Hepatocyte (in vitro differentiated cells): ENCODE measurements around the gene PLCD1. TPM values are rescaled to one million over a fixed set of nuclear protein-coding genes. Genes with fewer than 3 reads are reported as not detected.
"Not testable (repeated sequence)": the region's sequence is repeated elsewhere in the genome, so short reads cannot be mapped to it uniquely, and the experiment has no call there.

Source experiments
- DNase-seq: peaks from one replicate; pipeline ENCODE4 v3.0.0-alpha.2; 2016; ENCODE audit warnings: low spot score
- H2AFZ ChIP-seq: fragments of 200-600 bp; sonication (generic); 2 replicates; pipeline ENCODE4 v1.6.0; 2016; ENCODE audit warnings: antibody characterized with exemption, mild to moderate bottlenecking
- H3K27ac ChIP-seq: fragments of 200-600 bp; sonication (generic); 2 replicates; pipeline ENCODE4 v1.5.1; 2016; ENCODE audit warnings: mild to moderate bottlenecking
- H3K27me3 ChIP-seq: fragments of 200-600 bp; sonication (generic); 2 replicates; pipeline ENCODE4 v1.6.1; 2016
- H3K36me3 ChIP-seq: fragments of 200-600 bp; sonication (generic); replicated peaks from 2 replicates; pipeline ENCODE4 v1.5.1; 2016; ENCODE audit warnings: low read depth; ENCODE audit not compliant: insufficient read depth
- H3K4me1 ChIP-seq: fragments of 200-600 bp; sonication (generic); 2 replicates; pipeline ENCODE4 v1.5.1; 2016; ENCODE audit warnings: mild to moderate bottlenecking, moderate library complexity; ENCODE audit not compliant: insufficient read depth
- H3K4me2 ChIP-seq: fragments of 200-600 bp; sonication (generic); 2 replicates; pipeline ENCODE4 v1.6.0; 2016
- H3K4me3 ChIP-seq: fragments of 200-600 bp; sonication (generic); 2 replicates; pipeline ENCODE4 v1.5.1; 2016; ENCODE audit warnings: mild to moderate bottlenecking
- H3K79me2 ChIP-seq: fragments of 200-600 bp; sonication (generic); 2 replicates; pipeline ENCODE4 v1.6.0; 2017; ENCODE audit warnings: mild to moderate bottlenecking
- H3K9me2 ChIP-seq: fragments of 200-600 bp; sonication (generic); replicated peaks from 2 replicates; pipeline ENCODE4 v1.6.0; 2017; ENCODE audit warnings: mild to moderate bottlenecking; ENCODE audit not compliant: insufficient read depth
- H3K9me3 ChIP-seq: fragments of 200-600 bp; sonication (generic); 2 replicates; pipeline ENCODE4 v1.5.1; 2016; ENCODE audit warnings: low read depth, mild to moderate bottlenecking
- H4K20me1 ChIP-seq: fragments of 200-600 bp; sonication (generic); 2 replicates; pipeline ENCODE4 v1.6.0; 2016; ENCODE audit warnings: mild to moderate bottlenecking; ENCODE audit not compliant: insufficient read depth, poor library complexity, severe bottlenecking
- EZH2 ChIP-seq: fragments of 200-600 bp; sonication (generic); IDR thresholded peaks from 2 replicates; pipeline ENCODE4 v1.6.1; 2016; ENCODE audit warnings: antibody characterized with exemption, mild to moderate bottlenecking, borderline replicate concordance
- EZH2phosphoT487 ChIP-seq: fragments of 200-600 bp; sonication (generic); IDR thresholded peaks from one replicate; pipeline ENCODE4 v1.6.1; 2018; ENCODE audit warnings: antibody characterized with exemption, mild to moderate bottlenecking, low read depth, moderate library complexity; ENCODE audit not compliant: unreplicated experiment, severe bottlenecking
- WGBS: methylation state at CpG from one replicate; pipeline ENCODE4 v1.1.6; 2016; ENCODE audit warnings: low lambda C conversion rate; ENCODE audit errors: missing lambda C conversion rate; 5-methylcytosine and 5-hydroxymethylcytosine counted together
- polyA plus RNA-seq: library from polyadenylated mRNA; unstranded; fragments of >200 nt; fragmentation: Nextera tagmentation; extraction: Ambion mirVana; gene quantifications from 2 replicates; pipeline ENCODE4 v1.2.1, GENCODE V29; 2016
- total RNA-seq: library from RNA; depleted of rRNA; stranded (reverse); fragments of >200 nt; gene quantifications from 2 replicates; pipeline ENCODE4 v1.2.3, GENCODE V29; 2014
- TF ChIP-seq, protein P1 (sequence below): fragments of 200-600 bp; sonication (generic); IDR thresholded peaks from 2 replicates; pipeline ENCODE4 v1.5.1; 2016; ENCODE audit warnings: antibody characterized with exemption, mild to moderate bottlenecking; ENCODE audit not compliant: poor library complexity

The PLCD1 gene
- total and polyA plus RNA-seq, 2 experiments from 2014 or later, result 21.7 to 22.6 TPM

DNA sequence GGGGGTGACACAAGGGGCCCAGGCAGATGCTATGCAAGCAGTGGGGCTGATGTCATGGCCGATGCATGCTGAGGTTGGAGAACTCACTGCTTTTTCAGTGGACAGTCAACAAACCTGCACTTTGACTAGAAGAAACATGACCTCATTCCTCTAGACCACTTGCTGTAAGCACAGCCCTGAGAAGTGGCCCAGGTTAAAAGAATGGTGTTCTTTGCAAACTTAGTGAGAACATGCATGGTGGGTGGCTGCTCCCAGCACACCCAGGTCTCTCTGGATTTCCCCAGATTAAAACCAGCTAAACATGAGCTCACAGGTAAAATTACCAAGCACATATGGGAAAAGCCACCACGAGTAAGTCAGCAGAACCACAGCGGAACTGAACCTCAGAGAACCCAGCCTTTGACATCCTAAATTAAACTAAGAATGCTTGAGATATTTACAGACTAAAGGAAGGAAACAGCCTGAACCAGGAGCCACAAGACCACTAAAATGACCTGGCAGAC is 25.1 kb upstream of the PLCD1 start:
- Histone ChIP-seq H3K36me3 (no peaks in the 10 kb centered on the region), H3K27ac (peak overlapping the region; percentile 59), H3K4me2 (no peak overlapping the region), H3K9me3 (no peaks in the 10 kb centered on the region), H3K4me3 (no peak overlapping the region), H3K4me1 (peaks cover 5% of the 10 kb centered on the region), H2AFZ (no peak overlapping the region), H3K9me2 (no peaks in the 10 kb centered on the region), H4K20me1 (no peaks in the 10 kb centered on the region), H3K27me3 (no peaks in the 10 kb centered on the region), H3K79me2 (no peaks in the 10 kb centered on the region)
- peak; percentile 63 for DNase-seq
- 74% methylated on average over 3 of the region's 3 CpGs for WGBS
- TF ChIP-seq, protein P1, sequence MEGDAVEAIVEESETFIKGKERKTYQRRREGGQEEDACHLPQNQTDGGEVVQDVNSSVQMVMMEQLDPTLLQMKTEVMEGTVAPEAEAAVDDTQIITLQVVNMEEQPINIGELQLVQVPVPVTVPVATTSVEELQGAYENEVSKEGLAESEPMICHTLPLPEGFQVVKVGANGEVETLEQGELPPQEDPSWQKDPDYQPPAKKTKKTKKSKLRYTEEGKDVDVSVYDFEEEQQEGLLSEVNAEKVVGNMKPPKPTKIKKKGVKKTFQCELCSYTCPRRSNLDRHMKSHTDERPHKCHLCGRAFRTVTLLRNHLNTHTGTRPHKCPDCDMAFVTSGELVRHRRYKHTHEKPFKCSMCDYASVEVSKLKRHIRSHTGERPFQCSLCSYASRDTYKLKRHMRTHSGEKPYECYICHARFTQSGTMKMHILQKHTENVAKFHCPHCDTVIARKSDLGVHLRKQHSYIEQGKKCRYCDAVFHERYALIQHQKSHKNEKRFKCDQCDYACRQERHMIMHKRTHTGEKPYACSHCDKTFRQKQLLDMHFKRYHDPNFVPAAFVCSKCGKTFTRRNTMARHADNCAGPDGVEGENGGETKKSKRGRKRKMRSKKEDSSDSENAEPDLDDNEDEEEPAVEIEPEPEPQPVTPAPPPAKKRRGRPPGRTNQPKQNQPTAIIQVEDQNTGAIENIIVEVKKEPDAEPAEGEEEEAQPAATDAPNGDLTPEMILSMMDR, result no peak
- TF ChIP-seq EZH2 (no peak), EZH2phosphoT487 (no peak)

DNA sequence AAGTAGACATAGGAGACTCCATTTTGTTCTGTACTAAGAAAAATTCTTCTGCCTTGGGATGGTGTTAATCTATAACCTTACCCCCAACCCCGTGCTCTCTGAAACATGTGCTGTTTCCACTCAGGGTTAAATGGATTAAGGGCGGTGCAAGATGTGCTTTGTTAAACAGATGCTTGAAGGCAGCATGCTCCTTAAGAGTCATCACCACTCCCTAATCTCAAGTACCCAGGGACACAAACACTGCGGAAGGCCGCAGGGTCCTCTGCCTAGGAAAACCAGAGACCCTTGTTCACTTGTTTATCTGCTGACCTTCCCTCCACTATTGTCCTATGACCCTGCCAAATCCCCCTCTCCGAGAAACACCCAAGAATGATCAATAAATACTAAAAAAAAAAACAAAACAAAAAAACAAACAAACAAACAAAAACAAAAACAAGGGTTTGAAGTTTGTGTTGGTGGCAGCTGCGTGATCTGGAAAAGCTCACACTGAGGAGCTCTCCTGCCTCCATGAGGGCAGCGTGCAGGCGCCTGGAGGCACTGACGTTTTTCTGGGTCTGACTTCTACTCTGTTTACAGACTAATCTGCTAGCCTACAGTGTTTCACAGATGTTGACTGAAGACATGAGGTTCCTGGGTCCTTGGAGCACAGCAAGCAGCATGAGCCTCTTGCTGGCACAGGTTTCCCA is 24.5 kb upstream of the PLCD1 start:
- not testable (repeated sequence) for H3K27ac ChIP-seq, H3K27me3 ChIP-seq, H3K9me2 ChIP-seq, H3K9me3 ChIP-seq, H3K79me2 ChIP-seq, H2AFZ ChIP-seq, H3K4me1 ChIP-seq, DNase-seq, H3K4me3 ChIP-seq, H3K4me2 ChIP-seq, H4K20me1 ChIP-seq, H3K36me3 ChIP-seq
- 69% methylated on average over 9 of the region's 9 CpGs for WGBS

DNA sequence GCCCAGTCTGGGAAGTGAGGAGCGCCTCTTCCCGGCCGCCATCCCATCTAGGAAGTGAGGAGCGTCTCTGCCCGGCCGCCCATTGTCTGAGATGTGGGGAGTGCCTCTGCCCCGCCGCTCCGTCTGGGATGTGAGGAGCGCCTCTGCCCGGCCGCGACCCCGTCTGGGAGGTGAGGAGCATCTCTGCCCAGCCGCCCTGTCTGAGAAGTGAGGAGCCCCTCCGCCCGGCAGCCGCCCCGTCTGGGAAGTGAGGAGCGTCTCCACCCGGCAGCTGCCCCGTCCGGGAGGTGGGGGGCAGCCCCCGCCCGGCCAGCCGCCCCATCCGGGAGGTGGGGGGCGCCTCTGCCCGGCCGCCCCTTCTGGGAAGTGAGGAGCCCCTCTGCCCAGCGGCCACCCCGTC is 23.8 kb upstream of the PLCD1 start:
- not testable (repeated sequence) for H3K27me3 ChIP-seq, H2AFZ ChIP-seq, H3K36me3 ChIP-seq, H3K9me3 ChIP-seq, H3K9me2 ChIP-seq, H3K79me2 ChIP-seq, DNase-seq, H3K27ac ChIP-seq, H3K4me3 ChIP-seq, H3K4me2 ChIP-seq, H3K4me1 ChIP-seq, H4K20me1 ChIP-seq
- no CpG with 5 or more reads among the region's 32 CpGs for WGBS

DNA sequence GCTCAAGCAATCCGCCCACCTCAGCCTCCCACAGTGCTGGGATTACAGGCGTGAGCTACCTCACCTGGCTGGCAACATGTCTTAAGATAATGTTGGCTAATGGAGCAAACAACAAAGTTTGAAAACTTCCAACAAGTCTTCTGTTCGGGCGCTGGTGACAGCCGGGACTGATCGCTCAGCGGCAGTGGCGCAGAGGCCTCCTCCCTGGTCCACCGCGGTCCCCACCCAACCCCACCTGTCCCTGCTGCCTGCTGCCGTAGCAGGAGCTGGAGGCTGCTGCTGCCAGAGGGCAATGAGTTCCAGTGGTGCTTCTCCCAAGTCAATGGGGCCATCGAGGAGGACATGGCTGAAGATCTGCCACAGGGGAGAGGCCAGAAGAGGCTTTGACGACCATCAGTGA is 21.7 kb upstream of the PLCD1 start:
- H3K4me3 ChIP-seq, result no peak overlapping the region
- no peak overlapping the region for H2AFZ ChIP-seq
- H3K36me3 ChIP-seq, result no peaks in the 10 kb centered on the region
- H3K9me3 ChIP-seq, result no peaks in the 10 kb centered on the region
- no peaks in the 10 kb centered on the region for H4K20me1 ChIP-seq
- H3K79me2 ChIP-seq, result no peaks in the 10 kb centered on the region
- 91% methylated on average over 13 of the region's 13 CpGs for WGBS
- H3K27me3 ChIP-seq, result no peaks in the 10 kb centered on the region
- H3K4me2 ChIP-seq, result no peak overlapping the region
- peaks cover 5% of the 10 kb centered on the region for H3K4me1 ChIP-seq
- TF ChIP-seq EZH2phosphoT487 (no peak), EZH2 (no peak)
- TF ChIP-seq, protein P1, result no peak
- no peak overlapping the region for H3K27ac ChIP-seq
- H3K9me2 ChIP-seq, result no peaks in the 10 kb centered on the region
- no peak for DNase-seq
